Erythroblast (primary cell): ENCODE data around the gene UNC5A.

Experiments
- GATA1 ChIP-seq: IDR thresholded peaks from 2 replicates; pipeline ENCODE4 v1.6.1; 2011; ENCODE audit warnings: low read depth, mild to moderate bottlenecking, control low read depth, low read length, moderate library complexity
- POLR2A ChIP-seq: IDR thresholded peaks from 2 replicates; pipeline ENCODE4 v1.6.1; 2011; ENCODE audit warnings: mild to moderate bottlenecking, low read length

GRCh38 chr5:176806137-176806536, 4.2 kb upstream of the UNC5A start:
- TF ChIP-seq POLR2A = no peak
- no peak for TF ChIP-seq GATA1
